HG02973 (cell line): ENCODE data around the gene ANAPC1.
"Not testable (repeated sequence)": the region's sequence is repeated elsewhere in the genome, so short reads cannot be mapped to it uniquely, and the experiment has no call there.

Source experiments
- ATAC-seq: cut with Tn5 transposase; IDR thresholded peaks from one replicate; pipeline ENCODE4 v1.9.1; 2021; ENCODE audit warnings: moderate library complexity; ENCODE audit not compliant: unreplicated experiment

The ANAPC1 gene, protein sequence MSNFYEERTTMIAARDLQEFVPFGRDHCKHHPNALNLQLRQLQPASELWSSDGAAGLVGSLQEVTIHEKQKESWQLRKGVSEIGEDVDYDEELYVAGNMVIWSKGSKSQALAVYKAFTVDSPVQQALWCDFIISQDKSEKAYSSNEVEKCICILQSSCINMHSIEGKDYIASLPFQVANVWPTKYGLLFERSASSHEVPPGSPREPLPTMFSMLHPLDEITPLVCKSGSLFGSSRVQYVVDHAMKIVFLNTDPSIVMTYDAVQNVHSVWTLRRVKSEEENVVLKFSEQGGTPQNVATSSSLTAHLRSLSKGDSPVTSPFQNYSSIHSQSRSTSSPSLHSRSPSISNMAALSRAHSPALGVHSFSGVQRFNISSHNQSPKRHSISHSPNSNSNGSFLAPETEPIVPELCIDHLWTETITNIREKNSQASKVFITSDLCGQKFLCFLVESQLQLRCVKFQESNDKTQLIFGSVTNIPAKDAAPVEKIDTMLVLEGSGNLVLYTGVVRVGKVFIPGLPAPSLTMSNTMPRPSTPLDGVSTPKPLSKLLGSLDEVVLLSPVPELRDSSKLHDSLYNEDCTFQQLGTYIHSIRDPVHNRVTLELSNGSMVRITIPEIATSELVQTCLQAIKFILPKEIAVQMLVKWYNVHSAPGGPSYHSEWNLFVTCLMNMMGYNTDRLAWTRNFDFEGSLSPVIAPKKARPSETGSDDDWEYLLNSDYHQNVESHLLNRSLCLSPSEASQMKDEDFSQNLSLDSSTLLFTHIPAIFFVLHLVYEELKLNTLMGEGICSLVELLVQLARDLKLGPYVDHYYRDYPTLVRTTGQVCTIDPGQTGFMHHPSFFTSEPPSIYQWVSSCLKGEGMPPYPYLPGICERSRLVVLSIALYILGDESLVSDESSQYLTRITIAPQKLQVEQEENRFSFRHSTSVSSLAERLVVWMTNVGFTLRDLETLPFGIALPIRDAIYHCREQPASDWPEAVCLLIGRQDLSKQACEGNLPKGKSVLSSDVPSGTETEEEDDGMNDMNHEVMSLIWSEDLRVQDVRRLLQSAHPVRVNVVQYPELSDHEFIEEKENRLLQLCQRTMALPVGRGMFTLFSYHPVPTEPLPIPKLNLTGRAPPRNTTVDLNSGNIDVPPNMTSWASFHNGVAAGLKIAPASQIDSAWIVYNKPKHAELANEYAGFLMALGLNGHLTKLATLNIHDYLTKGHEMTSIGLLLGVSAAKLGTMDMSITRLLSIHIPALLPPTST (N-terminal part only)

DNA sequence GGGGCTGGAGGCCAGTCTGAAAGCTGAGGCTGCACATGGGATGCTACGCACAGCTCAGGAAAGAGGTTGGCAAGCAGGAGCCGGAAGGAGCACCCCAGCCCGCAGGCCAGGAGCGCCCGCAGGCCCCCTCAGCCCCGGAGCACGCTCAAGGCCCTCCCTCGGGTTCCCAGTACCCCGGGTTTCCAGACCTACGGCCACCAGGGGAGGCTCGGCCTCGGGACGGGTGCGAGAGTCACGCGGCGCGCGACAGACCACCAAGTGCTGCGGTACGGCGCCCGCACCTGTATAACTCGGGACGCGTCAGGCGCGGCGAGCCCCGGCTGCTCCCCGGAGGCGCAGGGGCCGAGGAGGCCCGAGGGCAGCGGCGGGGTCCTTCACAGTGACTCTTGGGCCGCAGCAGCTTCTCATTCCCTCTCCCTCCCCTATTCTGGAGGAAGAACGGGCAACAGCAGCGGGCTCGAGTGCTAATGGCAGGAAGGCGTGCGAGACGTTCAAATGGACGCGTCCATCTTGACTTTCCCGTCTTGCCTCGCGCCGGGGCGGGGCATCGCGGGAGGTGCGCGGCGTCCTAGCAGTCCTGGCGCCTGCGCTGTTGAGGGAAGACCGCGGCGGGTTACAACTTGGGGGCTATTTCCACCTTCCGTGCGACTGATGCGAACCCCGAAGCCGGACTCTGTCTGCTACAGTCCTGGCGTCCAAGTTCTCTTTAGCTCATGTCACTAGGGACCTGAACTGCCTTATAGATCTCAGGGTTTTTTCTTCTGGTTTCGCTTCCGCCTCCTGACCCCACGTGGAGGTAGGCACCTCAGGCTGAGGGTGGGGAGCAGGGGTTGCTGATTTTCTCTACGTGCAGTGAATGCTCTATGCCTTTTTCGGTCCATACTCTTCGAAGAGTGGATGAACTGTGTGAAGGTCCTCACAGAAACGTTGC is at the start of gene ANAPC1:
Gene ANAPC1 (minus strand): TSS at position 533 of the 931 bp plus-strand sequence. CDS start 3,368 bp downstream, outside the sequence.
- ATAC-seq: peak; percentile 78

DNA sequence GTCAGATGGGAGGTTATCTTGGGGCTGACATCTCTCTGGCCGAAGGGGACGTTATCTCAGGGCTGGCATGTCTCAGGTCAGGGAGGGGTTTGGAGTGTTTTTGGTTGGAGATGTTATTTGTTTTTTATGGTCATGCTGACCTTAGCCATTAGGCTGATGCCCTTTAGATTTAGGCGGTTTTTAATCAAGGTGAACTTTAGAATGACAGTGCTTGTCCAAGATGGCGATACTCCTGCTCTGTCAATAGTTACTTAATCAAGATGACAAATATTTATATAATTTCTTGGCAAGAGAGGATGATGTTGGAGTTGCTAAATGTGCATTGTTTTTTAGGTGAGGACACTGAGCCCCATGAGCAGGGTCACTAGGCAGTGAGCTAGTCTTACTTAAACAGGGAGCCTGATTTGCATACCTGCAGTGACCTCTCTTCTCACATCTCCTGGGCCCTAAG is 48.9 kb upstream of the ANAPC1 start:
- ATAC-seq: no peak

DNA sequence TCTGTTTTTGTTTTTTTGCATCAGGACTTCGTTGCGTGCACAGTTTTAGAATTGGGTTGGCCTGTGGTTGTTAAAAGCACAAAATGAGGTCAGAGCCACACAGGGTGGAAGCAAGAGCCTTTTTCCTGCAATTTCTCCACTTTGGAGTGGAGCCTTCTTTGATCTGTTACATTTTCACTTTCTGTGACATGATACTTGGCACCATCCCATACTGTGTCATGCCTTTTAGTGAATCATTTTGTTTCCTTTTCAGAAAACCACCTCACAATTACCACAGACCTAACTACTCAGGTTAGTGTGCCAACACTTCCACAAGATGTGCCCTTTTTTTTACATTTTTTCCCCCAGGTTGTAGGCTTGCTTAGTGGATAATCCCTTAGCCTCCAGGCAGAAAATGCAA is 46.9 kb upstream of the ANAPC1 start:
- no peak for ATAC-seq

DNA sequence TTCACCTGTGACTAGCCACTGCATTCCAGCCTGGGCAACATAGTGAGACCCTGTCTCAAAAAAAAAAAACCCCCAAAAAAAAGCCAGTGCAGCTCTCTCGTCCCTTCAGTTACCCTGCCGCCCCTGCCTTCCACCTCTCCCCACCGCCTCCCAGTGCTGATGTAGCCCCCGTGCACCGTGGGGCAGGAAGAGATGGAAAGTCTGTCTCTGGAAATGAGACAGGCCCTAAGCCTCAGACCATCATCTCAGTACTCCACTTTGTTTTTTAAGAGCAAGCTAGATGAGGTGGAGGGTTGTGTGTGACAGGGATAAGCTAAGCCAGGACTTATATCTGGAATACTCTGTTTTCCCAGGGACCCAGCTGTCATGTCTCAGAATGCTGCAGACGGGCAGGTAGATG is 46.4 kb upstream of the ANAPC1 start:
- ATAC-seq: no peak

DNA sequence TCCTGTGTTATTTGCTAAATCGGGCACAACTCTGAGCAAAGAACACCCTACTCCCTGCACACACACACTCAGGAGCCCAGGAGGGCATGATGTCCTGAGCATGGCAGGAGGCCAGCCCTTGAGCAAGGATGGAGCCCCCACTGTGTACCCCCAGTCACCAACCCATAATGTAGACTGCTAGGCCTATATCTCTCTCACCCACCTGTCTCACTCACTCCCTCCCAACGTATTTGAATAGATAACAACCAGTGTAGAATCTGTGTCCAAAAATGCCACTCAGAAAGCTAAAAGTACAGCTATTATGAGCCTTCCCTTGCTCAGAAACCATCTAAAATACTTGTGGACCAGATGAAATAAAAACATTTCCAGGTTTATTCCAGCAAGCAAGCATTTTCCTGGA is 43.7 kb upstream of the ANAPC1 start:
- ATAC-seq: no peak

DNA sequence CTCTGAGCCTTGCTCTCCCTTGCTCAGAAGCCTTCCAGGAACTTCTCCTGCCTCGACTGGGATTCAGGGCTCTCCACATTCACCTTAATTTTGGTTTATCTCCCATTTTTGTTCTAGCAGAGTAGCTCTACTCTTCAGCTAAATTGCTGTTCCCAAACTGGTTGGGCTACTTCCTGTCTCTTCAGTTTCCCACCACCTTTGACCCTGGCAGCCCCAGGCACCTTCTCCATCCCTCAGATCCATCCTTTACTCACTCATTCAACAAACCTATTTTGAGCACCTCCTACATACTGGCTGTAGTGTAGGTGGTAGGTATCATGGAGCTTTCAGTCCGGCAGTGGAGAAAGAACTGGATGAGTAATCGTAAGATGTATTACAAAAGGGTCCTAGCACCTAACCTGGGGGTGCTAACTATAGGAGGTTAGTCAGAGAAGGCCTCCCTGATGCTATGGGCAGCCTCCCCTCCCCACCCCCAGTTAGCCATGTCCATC is 40.7 kb upstream of the ANAPC1 start:
- ATAC-seq: no peak

DNA sequence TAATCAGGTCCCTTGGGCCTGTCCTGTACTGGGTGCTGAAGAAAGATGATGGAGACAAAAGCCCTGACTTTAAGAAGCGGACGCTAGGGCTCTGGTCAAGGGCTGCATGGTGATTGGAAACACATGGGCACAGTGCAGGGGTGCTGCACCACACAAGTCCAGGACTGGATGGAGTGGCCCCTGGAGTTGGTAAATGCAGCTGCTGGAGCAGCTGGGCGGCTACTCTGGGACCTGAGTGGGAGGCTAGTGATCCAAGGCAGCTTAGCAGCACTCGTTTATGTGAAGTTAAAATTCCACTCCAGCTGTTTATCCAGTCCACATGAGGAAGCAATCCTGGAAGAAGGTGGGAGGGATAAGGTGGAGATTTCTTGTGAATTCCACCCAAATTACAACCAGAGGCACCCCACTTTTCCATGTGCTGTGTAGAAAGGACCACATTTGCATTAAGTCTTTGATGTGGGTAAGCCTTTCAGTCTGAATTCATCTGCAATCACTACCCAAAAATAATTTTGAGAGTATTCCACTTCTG is 39.3 kb upstream of the ANAPC1 start:
- no peak for ATAC-seq

DNA sequence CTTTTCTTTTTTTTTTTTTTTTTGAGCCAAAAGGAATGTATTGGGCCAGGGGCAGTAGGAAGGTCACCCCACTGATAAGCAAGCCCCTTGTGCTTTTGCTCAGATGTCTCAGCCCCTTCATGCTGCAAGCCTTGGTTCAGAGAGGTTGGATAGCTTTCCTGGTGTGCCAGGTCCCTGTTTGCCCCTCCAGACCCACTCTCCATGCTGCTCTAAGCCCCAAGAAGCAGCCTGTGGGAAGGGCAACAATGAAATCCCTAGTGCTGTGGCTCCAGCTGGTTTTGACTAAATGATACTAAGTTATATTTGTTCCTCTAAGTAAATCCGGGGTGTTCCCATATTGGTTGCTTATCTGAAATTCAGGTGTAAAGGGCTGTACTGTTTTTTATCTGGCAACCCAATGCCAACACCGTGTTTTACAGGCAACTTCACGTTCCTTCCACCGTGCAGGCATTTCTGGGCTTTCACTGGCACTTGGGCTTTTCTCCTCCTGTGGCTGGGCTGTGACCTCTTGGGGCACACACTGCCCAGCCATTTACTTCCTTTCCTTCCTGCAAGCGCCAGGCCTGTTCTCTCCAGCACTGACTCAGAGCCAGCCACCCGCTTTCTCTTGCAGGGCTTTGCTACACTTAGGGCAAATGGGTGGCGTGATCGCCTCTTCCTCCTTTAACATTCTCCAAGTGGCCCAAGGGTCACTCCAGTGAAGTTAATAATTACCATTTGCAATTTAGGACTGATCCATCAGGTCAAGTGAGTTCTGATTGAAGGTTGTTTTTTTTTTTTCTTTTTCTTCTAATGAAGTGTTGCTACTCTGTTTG is 36.0 kb upstream of the ANAPC1 start:
- no peak for ATAC-seq

DNA sequence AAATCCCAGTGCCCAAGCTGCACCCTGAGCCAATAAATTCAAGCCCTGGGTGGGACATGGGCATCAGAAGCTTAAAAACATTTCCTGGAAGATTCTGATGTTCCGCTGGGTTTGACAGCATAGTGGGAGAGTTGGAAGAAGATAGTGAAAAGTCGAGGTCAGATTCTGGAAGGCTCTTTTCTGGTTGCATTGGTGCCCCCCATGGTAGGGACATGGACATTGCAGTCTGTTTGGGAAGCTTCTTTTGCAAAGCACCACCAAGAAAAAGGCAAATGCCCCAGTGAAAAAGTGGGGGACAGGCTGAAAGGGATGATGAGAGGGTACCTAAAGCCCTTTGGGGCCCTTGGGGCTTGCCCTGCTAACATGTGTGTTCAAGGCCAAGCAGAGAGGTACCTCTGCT is 35.4 kb upstream of the ANAPC1 start:
- ATAC-seq: no peak

DNA sequence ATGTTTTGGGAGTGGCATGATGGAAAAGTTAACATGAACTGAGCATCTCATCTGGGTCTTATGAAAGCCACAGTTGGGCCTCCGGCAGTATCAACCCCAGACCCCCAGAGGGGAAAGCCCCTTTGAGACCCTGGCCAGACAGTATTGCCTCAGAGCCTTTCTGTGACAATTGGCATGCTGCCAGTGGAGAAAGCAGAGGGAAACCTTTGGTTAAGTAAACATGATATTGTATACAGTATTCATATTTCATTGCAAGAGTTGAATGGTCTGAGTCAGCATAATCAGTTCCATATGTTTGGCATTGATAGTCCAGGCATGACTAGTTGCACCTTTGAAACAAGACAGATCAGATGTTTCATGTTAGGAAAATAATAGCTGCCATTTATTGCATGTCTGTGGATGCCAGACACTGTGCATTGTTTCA is 34.4 kb upstream of the ANAPC1 start:
- no peak for ATAC-seq

DNA sequence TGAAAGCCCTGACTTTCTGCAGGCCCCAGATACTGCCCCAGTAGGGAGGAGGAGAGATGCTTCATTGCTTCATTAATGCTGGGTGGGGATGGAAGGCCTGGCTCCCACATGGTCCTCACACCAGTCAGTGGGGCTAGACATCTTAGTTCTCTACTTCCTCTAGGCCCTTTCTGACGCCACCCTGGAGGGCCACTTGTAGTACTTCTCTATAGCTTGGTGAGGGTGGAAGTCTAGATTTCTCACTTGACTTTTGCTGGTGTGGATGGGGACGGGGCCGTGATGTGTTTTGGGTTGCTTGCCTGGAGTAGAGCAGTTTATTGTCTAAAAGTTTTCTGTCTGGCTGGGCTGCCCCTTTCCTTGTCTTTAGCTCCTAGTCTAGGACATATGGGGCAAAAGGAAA is 33.1 kb upstream of the ANAPC1 start:
- ATAC-seq: no peak

DNA sequence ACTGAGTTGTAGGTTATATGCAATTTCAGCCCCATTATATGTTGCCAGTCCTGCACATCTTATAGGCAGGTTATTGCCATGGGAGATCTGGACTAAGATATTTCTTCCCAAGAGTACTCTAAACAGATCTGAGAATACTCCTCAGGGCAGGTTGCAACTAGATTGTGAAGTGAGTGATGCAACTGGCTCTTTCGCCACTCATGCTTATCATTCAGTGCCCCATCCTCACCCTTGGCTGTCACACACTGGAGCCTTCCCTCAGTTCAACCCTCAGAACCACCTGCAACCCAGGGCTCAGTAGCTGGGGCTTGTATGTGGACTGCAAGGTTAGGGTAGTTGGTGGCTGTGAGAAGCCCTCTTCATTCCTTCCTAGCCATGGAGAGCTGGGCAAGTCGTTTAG is 28.6 kb upstream of the ANAPC1 start:
- no peak for ATAC-seq

DNA sequence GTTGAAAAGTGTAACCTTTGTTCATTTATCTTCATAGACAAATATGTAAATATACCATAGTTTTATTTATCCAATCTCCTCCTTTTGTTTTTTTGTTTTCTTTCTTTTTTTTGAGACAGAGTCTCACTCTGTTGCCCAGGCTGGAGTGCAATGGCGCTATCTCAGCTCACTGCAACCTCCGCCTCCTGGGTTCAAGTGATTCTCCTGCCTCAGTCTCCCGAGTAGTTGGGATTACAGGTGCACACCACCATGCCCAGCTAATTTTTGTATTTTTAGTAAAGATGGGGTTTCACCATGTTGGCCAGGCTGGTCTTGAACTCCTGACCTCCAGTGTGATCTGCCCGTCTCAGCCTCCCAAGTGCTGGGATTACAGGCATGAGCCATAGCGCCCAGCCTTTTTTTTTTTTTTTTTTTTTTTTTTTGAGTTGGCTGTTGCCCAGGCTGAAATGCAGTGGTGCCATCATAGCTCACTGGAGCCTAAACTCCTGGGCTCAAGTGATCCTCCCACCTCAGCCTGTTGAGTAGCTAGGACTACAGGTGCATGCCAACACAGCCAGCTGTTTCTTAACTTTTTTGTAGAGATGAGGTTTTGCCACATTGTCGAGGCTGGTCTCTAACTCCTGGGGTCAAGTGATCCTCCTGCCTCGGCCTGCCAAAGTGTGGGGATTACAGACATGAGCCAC is 27.4 kb upstream of the ANAPC1 start:
- not testable (repeated sequence) for ATAC-seq

DNA sequence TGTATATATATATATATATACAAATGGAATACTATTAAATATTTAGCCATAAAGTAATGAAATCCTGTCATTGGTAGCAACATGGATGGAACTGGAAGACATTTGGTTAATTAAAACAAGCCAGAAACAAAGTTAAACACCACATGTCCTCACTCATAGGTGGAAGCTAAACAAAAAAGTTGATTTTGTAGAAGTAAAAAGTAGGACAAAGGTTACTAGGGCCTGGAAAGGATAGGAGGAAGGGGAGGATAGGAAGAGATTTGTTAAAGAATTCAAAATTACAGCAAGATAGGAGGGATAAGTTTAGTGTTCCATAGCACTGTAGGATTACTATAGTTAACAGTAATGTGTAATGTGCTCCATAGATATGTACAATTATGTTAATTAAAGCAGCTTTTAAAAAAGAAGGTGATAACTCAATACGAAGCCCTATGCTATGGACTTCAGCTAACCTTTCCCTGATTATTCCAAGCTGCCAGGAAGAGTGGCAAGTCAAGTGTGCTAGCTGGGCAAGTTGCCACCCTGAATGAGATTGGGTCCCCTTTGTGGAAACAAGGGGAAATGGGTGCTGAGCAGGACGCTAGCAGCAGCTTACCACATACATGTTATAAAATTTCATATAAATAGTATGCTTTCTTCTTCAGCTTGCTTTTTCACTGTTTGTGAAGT is 26.8 kb upstream of the ANAPC1 start:
- no peak for ATAC-seq

DNA sequence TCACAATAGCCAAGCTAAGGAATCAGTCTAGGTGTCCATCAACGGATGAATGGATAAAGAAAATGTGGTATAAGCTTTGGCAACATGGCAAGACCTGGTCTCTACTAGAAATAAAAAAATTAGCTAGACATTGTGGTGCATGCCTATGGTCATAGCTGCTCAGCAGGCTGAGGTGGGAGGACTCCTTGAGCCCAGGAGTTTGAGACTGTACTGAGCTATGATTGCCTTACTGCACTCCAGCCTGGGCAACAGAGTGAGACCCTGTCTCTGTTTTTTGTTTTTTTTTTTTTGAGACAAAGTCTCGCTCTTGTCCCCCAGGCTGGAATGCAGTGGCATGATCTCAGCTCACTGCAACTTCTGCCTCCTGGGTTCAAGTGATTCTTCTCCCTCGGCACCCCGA is 26.0 kb upstream of the ANAPC1 start:
- ATAC-seq: not testable (repeated sequence)

DNA sequence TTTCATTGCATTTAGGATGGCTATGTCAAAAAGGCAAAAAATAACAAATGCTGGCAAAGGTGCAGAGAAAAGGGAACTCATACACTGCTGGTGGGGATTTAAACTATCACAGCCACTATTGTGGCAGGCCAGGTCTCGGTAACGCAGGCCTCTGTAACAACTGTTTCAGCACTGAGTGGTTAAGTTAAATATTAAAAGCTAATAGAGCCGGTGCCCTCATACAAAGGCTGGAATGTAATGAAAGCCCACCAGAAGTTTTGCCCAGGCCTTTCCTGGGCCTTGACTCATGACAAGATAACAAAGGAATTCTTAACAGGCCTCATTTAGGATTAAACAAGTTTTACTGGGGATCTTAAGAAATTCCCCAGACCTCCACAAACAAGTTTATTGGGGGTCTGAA is 25.1 kb upstream of the ANAPC1 start:
- no peak for ATAC-seq

DNA sequence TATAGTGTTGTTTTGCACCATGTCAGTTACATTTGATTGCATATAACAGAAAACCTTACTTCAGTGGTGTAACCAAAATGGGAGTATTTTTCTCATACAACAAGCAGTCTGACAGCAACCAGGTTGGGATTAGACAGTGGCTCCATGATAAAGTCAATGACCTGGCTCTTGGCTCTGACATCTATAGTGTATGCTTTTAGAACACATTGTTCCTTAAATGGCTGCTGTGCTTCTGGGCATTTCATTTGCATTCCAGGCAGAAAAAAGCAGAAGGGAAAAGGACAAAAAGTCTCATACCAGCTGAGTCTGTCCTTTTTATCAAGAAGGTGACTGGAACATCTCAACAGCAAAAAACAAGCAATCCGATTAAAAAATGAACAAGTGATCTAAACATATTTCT is 24.6 kb upstream of the ANAPC1 start:
- ATAC-seq: no peak
